ENCODE results near the gene ATF7IP2.
"Not testable (repeated sequence)": the region's sequence is repeated elsewhere in the genome, so short reads cannot be mapped to it uniquely, and the experiment has no call there.

Gene ATF7IP2, protein sequence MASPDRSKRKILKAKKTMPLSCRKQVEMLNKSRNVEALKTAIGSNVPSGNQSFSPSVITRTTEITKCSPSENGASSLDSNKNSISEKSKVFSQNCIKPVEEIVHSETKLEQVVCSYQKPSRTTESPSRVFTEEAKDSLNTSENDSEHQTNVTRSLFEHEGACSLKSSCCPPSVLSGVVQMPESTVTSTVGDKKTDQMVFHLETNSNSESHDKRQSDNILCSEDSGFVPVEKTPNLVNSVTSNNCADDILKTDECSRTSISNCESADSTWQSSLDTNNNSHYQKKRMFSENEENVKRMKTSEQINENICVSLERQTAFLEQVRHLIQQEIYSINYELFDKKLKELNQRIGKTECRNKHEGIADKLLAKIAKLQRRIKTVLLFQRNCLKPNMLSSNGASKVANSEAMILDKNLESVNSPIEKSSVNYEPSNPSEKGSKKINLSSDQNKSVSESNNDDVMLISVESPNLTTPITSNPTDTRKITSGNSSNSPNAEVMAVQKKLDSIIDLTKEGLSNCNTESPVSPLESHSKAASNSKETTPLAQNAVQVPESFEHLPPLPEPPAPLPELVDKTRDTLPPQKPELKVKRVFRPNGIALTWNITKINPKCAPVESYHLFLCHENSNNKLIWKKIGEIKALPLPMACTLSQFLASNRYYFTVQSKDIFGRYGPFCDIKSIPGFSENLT
- total RNA-seq, result 32.1 reads per million, percentile 58 among the genes with 10 or more reads in this experiment

DNA sequence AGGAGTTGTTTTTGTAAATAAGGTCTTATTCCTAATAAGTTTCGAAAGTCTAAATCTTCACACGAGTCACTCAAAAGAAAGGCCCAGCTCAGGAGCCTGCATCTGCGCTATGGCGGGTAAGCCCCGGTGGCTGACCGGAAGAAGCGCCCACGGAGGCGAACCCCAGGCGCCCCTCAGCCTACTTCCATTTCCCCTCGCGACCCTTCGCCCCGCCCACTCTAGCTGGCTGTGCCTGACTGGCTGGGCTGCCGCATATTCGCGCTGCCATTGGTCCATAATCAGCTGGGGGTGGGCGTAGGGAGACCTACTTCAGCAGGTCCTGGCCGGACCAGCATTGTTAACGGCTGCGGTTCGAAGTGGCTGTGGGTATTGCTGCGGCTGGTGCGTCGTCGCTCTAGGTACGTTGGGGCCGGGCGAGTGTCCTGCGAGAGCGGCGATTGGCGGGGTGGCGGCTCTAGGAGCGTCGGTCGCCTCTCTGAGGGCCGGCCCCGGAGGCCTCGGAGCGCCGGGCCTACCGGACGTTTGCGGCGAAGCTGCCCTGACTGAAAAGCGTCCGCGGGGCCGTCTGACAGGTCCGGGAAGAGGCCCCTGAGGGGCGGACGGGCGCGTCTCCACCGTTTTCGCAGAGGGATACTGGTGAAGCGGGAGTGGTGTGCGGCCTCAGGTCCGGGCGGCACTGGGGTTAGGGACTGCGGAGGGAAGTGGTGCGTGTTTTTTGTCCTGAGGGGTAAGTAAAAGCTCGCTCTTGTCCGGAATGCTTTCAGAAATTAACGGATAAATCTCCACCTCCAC is at the start of gene ATF7IP2:
Gene ATF7IP2 (plus strand): TSS at position 337 of the 792 bp plus-strand sequence. CDS start 44,560 bp downstream, outside the sequence.
- DNase-seq, result peak; percentile 72

DNA sequence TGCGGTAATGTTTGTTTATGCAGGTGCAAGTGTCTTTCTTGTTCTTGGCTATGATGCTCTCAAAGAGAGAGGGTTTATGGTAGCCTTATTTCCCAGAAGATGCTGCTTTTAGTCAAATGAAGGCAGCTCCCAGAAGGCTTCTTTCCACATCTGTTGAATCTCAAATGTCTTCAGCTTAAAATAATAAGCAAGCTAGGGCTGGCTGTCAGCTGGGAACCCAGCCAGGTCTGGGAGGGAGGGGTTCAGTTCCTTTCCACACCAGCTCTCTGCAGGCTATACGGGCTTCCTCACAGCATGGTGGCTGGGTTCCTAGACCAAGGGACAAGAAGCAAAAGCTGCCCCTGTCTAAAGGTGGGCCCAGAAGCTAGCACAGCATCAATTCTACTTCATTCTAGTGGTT is 47.4 kb upstream of the ATF7IP2 start:
- DNase-seq, result no peak

DNA sequence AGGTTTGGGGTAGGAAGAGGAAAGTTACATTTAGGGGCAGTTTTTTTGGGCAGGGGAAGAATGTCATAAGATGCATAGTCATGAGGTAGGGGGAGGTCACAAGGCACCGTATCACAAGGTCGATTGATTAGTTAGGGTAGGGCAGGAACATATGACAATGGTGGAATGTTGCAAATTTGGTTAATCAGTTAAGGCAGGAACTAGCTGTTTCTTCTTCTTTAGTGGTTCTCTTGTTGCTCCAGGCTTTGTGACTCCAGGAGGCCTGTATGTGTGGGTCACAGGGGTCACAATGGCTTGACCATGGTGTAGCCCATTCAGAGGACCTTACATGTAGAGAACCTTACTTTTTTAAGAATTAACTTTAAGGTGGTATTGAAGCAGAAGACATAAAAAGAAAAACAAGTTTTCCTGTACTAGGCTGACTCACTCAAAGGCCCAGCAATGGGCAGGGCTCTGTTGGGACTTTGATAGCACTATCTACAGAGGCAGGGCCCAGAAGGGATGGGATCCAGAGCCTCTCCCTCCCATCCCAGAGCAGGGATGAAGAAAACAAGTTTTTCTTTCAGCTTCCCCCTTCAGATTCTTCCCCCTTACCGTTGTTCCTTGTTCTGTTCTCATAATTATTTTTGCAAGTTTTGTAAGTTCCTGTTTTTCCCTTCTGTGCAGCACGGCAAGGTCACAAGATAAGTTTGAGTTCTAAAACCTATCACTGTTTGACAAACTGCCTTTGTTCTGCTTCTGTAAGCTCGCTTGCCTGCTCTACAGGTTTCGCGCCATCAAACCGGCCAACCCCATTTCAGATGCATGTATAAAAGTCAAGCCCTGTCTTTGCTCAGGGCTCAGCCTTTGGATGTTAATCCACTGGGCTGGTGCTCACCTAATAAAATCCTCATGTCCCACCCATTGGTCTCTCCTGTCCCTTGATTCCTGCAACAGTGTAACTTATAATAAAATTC is 45.8 kb upstream of the ATF7IP2 start:
- DNase-seq, result no peak

DNA sequence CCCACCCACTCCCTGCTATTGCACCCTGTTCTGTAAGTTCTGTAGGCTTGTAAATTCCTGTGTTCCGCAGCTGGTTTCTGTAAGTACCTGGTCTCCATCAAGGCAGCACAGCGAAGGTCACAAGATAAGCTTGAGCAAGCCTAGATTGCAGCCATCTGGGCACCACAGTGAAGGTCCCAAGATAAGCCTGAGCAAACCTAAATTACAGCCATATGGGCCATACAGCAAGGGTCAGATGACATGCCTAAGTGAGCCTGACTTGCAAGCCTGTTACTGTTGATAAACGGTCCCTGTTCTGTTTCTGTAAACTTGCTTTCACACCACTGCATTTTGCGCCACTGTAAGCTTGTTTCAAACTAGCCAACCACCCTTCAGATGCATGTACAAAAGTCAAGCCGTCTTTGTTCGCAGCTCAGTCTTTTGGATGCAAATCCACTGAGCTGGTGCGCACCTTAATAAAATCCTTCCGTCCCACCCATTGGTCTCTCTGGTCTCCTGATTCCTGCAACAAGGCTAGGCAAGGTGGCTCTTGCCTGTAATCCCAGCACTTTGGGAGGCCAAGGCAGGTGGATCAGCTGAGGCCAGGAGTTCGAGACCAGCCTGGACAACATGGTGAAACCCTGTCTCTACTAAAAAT is 42.6 kb upstream of the ATF7IP2 start:
- DNase-seq, result no peak

DNA sequence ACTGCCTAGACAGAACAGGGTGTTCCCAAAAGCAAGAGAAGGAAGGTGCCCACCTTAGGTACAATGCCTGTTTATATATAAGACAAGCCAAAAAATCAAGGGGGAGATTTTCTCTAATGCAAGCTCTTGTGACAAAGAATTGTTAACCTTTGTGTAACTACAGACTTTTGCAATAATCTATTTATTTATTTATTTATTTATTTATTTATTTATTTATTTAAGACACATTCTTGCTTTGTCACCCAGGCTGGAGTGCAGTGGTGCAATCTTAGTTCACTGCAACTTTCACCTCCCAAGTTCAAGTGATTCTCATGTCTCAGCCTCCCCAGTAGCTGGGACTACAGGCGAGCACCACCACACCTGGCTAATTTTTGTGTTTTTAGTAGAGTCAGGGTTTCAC is 41.2 kb upstream of the ATF7IP2 start:
- DNase-seq, result not testable (repeated sequence)

DNA sequence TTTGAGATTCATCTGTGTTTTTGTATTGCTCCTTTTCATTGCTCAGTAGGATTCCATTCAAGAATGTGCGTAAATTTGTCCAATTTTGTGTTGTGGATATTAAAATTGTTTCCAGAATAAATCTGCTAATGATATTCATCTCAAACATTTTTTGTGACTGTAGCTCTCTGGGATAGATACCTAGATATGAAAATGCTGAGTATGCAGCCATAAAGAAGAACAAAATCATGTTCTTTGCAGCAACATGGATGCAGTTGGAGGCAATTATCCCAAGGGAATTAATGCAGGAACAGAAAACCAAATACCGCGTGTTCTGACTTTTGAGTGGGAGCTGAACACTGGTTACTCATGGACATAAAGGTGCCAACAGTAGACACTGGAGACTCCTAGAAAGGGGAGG is 40.2 kb upstream of the ATF7IP2 start:
- DNase-seq, result no peak

DNA sequence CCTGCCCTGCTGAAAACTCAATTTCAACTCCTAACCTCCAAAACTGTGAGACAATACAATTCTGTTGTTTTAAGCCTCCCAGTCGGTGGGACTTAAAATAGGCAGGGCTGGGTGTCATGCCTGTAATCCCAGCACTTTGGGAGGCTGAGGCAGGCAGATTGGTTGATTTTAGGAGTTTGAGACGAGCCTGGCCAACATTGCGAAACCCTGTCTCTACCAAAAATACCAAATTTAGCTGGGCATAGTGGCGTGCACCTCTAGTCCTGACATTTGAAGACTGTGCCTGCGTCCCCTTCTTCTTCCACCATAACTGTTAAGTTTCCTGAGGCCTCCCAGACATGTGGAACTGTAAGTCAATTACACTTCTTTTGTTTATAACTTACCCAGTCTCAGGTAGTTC is 36.0 kb upstream of the ATF7IP2 start:
- DNase-seq, result no peak

DNA sequence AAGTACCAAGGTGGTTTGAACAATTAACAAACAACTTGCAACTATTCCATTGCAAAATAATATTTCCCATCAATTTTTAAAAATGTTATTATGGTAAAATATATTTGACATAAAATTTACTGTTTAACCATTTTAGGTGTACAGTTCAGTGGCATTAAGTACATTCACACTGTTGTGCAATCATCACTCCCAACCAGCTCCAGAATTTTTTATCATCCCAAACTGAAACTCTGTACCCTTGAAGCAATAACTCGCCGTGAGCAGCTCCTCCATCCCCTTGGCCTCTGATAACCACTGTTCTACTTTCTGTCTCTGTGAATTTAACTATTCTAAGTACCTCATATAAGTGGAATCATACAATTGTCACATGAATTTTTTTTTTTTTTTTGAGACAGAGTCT is 33.6 kb upstream of the ATF7IP2 start:
- no peak for DNase-seq

DNA sequence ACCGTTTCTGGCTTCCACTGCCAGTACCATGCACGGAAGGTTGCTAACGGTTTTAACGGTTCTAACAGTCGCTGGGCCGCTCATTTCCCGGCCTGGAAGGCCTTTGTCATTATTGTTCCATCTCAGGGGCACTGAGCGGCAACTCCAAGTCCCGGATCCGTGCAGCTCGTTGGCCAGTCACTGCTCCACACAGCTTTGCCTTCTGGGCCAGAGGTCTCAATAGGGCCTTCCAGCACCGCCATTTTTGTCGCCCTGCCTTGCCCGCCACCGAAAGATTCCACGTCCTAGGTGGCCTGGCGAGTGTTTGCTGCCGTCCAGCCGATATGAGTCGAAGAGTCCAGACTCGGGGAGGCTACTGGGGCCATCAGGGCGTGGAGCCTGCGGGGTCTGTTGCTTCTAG is 30.3 kb upstream of the ATF7IP2 start:
- no peak for DNase-seq

DNA sequence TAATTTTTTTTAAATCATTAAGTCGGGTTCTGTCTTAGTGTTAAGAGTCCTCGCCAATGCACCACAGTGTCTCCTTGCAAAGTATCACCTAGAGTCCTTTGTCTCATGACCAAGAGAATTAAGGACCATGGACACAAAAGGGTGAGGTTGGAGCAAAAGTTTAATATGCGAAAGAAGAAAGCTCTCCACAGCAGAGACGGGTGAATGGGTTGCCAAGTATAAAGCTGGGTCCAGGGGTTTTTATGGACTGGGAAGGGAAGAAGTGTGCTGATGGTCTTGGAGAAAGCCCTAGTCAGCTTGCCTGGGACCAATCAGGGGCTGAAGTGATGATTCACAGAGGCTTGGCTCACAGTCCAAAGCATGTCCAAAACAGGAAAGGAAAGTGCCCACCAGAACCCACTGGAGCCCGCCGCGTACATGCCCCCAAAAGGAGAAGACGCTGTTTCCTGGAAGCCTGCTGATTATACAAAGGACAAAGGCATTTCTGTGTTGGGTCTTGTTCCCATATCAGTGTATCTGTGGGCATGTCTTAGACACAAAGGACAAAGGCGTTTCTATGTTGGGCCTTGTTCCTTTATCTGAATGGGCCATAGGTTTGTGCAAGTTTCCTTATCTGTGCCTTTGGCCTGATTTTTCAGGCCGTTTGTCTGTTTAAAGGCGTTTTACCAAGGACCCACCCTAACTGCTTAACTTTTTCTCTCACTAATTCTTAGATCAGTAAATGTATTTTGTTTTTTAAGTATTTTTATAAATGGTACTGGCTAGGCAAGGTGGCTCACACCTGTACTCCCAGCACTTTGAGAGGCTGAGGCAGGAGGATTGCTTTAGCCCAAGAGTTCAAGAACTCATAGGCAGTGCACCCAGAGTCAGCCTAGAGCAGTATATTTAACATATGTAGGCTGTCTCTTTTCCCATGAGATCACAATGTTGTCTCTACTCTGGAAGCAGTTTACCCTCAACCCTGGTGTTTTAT is 28.7 kb upstream of the ATF7IP2 start:
- DNase-seq, result no peak

DNA sequence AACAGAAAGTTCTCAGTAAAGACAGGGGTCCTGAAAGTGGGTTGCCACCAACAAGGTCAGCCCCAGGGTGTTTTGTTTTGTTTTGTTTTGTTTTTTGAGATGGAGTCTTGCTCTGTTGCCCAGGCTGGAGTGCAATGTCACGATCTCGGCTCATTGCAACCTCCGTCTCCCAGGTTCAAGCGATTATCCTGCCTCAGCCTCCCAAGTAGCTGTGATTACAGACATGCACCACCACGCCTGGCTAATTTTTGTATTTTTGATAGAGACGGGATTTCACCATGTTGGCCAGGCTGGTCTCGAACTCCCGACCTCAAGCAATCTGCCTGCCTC is 24.1 kb upstream of the ATF7IP2 start:
- not testable (repeated sequence) for DNase-seq

DNA sequence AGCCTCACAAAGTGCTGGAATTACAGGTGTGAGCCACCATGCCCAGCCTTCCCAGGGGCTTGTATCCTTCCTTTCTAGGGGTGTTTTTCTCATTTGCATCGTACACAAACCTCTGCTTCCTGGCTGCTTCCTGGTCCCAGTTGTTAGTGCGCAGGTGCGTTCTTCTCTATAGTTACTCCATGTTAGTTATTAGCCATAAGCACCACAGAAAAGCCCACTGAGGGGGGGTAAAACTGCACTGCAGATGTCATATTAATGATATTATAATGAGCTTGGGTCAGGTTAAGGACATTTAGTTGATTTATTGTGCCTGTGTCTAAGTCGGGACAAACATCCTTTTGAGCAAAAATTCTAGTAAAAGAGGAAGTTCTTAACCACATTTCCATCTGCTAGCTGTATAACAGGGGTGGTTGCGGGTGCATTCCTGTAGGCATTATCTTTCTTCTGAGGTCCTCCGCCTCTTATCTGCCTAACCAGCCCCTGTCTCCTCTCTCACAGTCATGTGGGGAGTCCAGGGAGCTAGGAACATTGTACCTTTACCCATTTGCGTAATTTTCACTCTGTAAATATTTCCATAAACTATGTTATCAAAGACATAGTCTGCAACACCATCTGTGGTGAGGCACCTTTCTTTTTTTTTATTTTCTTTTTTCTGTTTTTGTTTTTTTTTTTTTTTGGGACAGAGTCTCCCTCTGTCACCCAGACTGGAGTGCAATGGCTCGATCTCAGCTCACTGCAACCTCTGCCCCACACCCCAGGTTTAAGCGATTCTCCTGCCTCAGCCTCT is 23.6 kb upstream of the ATF7IP2 start:
- no peak for DNase-seq

DNA sequence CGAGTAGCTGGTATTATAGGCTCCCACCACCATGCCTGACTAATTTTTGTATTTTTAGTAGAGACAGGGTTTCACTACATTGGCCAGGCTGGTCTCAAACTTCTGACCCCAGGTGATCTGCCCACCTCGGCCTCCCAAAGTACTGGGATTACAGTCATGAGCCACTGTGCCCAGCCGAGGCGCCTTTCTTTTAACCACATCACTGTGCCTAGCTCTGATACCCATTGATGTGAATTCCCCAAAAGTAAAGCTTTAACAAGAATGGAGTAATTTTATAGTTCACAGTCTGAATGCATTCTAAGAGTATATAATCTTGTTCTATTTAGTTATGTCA is 23.0 kb upstream of the ATF7IP2 start:
- DNase-seq, result not testable (repeated sequence)

DNA sequence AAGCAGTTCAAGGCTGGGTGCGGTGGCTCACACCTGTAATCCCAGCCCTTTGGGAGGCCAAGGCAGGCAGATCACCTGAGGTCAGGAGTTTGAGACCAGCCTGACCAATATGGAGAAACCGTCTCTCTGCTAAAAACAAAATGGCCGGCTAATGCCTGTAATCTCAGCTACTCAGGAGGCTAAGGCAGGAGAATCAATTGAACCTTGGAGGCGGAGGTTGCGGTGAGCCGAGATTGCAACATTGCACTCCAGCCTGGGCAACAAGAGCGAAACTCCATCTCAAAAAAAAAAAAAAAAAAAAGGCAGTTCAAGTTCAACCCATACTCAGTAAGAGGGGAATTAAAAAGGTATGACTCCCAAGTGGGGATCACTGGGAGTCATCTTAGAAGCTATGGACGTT is 19.2 kb upstream of the ATF7IP2 start:
- not testable (repeated sequence) for DNase-seq

DNA sequence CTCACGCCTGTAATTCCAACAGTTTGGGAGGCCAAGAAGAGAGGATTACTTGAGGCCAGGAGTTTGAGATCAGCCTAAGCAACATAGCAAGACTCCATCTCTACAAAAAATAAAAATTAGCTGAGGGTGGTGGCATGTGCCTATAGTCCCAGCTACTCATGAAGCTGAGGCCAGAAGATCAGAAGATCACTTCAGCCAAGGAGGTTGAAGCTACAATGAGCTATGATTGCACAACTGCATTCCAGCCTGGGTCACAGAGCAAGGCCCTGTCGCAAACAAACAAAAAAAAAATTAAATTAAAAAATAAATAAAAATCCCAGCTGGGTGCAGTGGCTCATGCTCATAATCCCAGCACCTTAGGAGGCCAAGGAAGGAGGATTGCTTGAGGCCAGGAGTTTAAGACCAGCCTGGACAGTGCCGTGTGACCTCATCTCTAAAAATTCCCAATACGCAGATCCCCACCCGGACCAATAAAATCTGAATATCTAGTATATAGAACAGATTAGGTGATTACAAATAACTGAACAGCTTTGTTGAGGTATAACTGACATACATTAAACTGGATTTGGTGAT is 18.2 kb upstream of the ATF7IP2 start:
- DNase-seq, result no peak

DNA sequence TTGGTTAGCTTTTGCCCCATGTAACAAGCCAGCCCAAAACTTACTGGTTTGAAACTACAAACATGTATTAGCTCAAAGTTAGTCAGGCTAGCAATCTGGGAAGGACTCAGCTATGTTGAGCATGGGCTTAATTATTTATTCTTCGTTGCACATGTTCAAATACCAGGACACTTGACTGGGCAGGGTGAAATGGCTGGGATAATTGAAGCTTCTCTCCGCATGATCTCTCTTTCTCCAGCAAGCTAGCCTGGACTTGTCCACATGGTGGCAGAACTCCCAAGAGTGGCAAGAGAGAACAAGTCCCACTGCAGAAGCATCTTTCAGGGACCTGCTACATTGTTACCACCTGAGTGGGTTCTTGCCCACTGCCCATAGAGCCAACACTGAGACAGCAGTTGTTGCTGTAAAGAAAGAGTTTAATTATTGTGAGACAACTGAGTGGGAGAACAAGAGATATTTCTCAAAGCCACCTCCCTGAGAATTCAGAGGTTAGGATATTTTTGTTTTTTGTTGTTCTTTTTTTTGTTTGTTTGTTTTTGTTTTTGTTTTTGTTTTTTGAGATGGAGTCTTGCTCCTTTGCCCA is 16.8 kb upstream of the ATF7IP2 start:
- DNase-seq, result no peak

DNA sequence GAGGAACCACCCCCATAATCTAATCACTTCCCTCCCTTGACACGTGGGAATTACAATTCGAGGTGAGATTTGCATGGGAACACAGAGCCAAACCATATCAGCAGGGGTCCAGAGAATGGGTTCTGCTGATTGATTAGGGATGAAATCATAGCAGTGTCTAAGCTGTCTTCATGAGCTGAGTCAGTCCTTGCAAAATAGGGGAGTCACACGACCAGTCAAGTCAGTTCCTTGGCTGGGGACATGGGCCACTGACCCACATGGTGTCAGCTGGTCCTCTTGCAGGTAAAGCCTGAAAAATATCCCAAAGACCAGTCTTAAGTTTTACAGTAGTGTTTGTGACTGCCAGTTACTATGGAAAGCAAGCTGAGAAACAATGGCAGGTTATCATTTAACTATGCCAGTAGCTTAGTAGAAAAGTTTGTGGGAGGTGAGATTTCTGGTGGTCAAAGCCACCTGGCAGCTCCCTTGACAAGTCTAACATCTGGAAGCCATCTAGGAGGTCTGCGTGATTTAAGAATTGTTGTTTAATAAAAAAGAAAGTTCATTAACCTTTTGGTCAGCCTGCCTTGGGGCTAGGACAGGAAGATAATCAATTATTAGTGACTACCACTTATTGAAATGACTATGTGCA is 15.7 kb upstream of the ATF7IP2 start:
- no peak for DNase-seq

DNA sequence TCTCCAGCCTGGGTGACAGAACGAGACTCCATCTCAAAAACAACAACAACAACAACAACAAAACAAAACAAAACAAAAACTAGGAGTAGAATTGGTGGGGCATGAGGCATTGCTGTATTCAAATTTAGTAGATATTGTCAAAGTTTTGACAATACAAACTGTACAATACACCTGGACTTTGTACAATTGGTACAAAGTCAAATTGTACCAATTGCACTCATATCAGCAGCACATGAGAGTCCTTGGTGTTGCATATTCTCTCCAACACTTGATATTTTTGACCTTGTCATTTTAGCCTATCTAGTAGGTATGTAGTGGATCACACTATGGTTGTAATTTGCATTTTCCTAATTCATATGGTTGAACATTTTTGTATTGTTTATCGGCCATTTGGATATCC is 14.3 kb upstream of the ATF7IP2 start:
- no peak for DNase-seq

DNA sequence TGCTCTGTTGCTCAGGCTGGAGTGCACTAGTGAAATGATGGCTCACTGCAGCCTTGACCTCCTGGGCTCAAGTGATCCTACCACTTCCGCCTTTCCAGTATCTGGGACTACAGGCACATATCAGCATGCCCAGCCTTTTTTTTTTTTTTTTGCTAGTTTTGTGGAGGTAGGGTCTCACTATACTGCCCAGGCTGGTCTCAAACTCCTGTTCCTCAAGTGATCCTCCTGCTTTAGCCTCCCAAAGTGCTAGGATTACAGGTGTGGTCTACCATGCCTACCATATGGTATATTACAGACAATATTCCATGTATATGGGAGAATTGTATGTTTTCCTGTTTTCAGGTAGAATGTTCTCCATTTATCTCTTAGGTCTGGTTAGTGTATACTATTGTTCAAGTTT is 12.3 kb upstream of the ATF7IP2 start:
- DNase-seq, result no peak
